ENCODE data around the gene TMOD1. TPM values are rescaled to one million over a fixed set of nuclear protein-coding genes. Genes with fewer than 3 reads are reported as not detected.

The TMOD1 gene
- total RNA-seq, 1 experiment from 2014 or later = 1.0 TPM

GRCh38 chr9:97502222-97502983 lies 937 bp downstream of the TMOD1 start (continued):
- TF ChIP-seq ARID4B (CRISPR knock-in tag; IDR thresholded peaks at IDR 0.05; ENCODE audit: borderline replicate concordance) = 0 out of 2 replicates have a peak, but pooled peaks have one; percentile 47

GRCh38 chr9:97502984-97503861 lies 1.8 kb downstream of the TMOD1 start:
- POLR2A ChIA-PET = interaction anchor here (2.6 kb wide), 1 partner anchor 96 kb away, joined by 9 read pairs; no protein-coding TSS in a partner anchor
- DNase-seq (ENCODE audit: low spot score) = peak; percentile 28
- H3K4me3 Mint-ChIP-seq = peak overlapping the region; percentile 77
- H3K27ac Mint-ChIP-seq = no peak overlapping the region
- H3K36me3 Mint-ChIP-seq = no peaks in the 10 kb centered on the region
- H3K27me3 Mint-ChIP-seq (ENCODE audit: low read depth) = peaks cover 31% of the 10 kb centered on the region
- ATAC-seq = peak; percentile 11
- 0 out of 2 replicates have a peak, but pooled peaks cover 3% of the 10 kb centered on the region for H3K9me3 Mint-ChIP-seq
- CTCF ChIA-PET = interaction anchor here (0.8 to 5.5 kb wide), 13 partner anchors 15 to 112 kb away, joined by 3 to 77 read pairs (median 8); partner anchors contain the start of gene TDRD7
- peaks cover 21% of the 10 kb centered on the region for H3K4me1 Mint-ChIP-seq
- TF ChIP-seq NFYB (CRISPR knock-in tag; conservative IDR thresholded peaks at IDR 0.05; ENCODE audit: low read depth) = no peak
- TF ChIP-seq ZBTB43 (CRISPR knock-in tag; IDR thresholded peaks at IDR 0.05) = no peak
- no peak for TF ChIP-seq ZNF532 (CRISPR knock-in tag; IDR thresholded peaks at IDR 0.05; ENCODE audit: borderline replicate concordance)
- no peak for TF ChIP-seq CDX4 (CRISPR knock-in tag; IDR thresholded peaks at IDR 0.05; ENCODE audit: borderline replicate concordance)
- TF ChIP-seq ZNF416 (CRISPR knock-in tag; IDR thresholded peaks at IDR 0.05) = no peak
- TF ChIP-seq ZNF232 (CRISPR knock-in tag; IDR thresholded peaks at IDR 0.05) = no peak
- TF ChIP-seq ZNF219 (CRISPR knock-in tag; IDR thresholded peaks at IDR 0.05; ENCODE audit: borderline replicate concordance) = no peak
- TF ChIP-seq ZNF425 (CRISPR knock-in tag; conservative IDR thresholded peaks at IDR 0.05) = no peak
- no peak for TF ChIP-seq NR2C2 (CRISPR knock-in tag; IDR thresholded peaks at IDR 0.05)
- TF ChIP-seq SMAD4 (CRISPR knock-in tag; IDR thresholded peaks at IDR 0.05) = no peak
- no peak for TF ChIP-seq CTCF (IDR thresholded peaks at IDR 0.05)
- TF ChIP-seq JAZF1 (CRISPR knock-in tag; IDR thresholded peaks at IDR 0.05) = no peak

Data from WTC11 (cell line).